GM21447 (cell line): ENCODE measurements around the gene WDSUB1.
A peak's percentile ranks its signal among the peaks of the same experiment; 100 is the strongest.

ENCODE experiments used
- ATAC-seq: cut with Tn5 transposase; IDR thresholded peaks from one replicate; pipeline ENCODE4 v1.9.1; 2021; ENCODE audit not compliant: unreplicated experiment

Gene WDSUB1

DNA sequence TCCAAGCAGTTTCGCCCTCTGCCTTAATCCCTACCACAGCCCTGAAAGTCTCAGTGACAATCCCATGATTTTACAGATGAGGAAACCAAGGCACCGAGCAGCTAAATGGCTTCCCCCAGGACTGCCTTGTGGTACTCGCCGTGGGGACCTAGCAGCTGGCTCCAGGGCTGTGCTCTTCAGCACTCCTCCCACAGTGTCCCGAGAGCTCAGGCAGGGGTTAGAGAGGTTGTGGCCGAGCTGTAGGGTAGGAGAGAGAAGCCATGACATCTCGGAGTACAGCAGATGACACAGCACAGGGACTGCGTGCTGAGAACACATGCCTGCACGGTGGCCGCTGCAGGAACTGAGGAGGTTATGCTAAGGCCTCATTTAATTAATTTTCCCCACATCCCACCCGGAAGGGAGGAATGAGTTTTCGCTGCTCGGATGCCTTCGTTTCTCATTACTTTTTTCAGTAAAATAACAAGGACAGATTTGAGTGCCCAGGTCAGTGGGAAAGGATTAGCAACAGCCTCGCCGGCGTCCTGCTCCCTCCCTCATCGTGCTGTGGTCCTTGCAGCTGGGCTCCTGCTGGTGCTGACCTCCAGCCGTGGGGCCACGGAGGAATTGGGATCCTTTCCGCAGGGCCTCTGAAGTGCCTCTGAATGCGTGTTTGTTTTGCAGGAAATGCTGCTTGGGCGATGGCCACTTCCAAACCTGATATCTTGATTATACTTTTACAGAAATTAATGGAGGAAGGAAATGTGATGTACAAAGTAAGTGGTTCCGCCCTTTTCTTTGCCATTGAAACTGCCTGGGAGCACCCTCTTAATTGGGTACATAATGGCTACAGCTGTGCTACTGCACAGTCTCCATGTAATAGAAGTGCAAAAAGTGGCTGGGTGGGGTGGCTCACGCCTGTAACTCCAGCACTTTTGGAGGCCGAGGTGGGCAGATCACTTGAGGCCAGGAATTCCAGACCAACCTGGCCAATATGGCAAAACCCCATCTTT, 61.2 kb downstream of the WDSUB1 start:
- no peak for ATAC-seq

DNA sequence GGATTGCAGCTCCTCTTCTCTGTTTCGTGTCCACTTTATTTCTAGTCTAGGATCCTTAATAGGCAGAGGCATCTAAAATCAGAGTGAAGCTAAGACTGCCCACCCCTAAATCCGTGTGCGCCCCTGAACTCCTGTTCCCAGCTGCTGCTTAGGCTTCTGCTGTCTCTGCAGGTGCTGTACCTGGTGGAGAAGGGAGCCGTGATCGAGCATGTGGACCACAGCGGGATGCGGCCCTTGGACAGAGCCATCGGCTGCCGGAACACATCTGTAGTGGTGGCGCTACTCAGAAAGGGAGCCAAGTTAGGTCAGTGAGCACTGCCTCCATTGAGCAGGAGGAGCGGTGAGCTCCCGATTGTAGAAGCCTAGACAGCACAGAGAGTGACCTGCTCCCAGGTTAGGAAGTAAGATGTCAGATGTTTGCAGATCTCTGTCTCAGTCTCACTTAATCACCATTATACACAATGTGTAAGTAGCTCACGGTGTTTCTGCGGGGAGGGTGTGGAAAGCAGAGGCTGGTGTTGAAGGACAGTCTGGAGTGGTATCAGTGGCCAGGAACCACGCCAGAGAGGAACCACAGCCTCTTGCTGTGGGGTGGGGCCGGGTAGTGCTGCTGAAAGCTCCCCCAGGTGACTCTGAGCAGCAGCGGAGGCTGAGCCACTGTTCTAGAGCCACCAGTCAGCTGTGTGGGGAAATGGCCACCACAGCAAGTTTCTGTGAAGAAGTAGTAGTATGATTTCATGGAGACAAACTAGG, 62.3 kb downstream of the WDSUB1 start:
- ATAC-seq: no peak

DNA sequence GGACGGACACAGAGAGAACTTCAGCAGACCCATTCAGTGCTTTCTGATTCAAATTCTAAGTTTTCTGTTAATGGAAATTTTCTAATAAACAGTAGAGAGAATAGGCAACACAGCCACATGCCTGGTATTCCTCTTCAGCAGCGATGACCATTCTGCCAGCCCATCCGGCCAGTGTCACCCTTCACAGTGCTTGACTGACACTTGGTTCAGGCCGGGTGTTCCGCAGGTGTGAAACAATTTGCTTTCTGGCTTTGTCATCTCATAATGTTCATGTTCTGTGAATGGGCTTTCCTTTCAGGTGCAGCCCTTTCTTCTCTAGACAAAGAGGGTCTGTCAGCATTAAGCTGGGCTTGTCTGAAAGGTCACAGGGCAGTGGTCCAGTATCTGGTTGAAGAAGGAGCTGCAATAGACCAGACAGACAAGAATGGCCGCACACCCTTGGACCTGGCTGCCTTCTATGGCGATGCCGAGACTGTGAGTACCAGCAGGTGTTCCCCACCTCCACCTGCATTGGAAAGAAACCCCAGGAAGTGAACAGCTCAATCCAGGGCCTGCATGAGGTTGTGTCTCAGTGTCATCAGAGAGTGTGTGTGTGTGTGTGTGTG, 67.0 kb downstream of the WDSUB1 start:
- no peak for ATAC-seq

DNA sequence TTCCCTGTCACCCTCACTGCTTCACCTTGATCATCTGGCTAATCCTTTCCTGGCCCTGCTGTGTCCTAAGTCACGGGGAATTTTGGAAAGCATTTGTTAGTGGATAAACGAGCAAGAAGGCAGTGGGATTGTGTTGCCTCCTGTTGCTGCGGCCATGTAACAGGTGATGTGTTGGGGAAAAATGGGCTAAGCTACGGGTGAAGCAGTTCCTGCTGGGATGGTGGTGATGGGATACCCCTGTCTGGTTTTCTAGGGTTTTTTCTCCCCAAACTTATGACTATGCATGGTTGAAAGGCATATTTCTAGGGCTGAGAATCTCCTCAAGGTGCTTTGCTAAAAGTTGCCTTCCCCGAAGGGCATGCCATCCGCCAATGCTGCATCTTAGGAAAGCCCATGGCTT, 68.1 kb downstream of the WDSUB1 start:
- no peak for ATAC-seq

DNA sequence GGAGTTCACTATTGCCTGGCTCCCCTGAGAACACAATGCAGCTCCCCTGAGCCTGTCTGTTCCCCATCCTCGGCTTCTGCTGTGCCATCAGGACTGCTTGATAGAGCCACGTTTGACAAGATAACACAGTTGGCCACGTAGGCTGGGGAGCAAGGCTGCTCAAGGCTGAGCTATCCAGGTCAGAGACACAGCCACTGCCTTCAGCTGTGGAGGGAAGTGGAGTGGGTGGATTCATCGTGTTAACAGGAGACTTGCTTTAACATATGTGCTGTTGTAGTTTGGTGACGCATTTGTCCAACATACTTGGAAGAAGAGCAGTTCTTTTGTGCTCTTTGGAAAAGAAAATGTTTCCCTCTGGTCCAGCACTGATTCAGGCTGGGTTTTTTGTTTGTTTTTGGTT, 68.8 kb downstream of the WDSUB1 start:
- ATAC-seq: no peak

DNA sequence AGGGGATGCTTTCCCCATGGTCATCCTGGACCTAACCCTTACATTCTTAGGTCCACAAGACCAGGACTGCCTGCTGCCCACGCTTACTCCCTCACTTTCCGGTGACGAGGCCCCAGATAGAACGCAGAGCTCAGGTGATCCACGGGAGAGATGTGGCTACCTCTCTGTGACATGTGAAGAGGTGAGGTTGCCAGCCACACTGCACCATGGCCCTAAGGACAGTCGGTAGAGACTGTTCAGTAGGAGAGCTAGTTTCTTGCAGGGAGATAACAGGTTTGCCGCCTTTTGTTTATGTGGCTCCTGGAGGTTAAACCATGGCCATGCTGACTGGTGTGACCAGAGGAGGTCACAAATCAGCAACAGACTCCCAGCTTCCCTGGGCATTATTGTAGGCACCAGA, 71.4 kb downstream of the WDSUB1 start:
- no peak for ATAC-seq

DNA sequence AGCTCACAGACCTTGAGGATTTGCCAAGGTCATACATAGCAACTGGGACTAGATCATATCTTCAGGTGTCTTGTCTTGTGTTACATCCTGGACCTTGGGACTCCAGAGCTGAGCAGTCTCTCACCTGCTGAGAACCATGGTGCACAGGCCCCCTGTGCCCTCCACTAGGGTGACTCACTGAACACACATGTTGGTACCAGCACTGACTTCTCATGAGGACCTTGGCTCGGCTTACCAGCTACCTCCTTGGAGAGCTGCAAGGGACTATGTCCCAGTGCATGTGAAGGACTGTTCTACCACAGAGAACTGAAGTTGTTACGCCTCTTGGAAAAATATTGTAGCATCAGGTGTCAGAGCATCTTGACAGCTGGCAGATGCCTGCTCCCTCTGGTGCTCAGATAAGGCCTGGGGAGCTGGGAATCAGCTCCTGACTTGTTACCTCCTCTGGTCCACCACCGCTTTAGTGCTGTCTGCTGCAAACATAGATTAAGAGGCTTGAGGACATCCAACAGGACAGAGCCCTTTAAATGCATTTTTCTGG, 72.1 kb downstream of the WDSUB1 start:
- no peak for ATAC-seq

DNA sequence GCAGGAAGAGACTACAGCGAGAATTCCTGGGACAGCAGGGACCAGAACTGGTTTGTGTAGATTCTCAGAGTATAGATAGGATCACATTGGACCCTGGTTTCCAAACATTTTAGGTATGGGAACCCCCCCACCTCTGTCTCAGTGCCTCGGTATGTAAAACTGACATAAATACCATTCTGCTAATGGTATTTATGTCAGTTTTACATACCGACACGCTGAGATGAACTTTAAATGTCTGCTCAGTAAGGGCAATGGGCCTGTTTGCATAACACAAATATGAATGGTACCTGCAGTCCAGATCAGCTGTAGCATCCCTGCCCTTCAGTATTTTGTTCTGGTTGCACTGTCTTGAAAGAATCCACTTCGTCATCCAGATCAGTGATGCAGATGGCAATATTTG, 73.2 kb downstream of the WDSUB1 start:
- ATAC-seq: no peak

DNA sequence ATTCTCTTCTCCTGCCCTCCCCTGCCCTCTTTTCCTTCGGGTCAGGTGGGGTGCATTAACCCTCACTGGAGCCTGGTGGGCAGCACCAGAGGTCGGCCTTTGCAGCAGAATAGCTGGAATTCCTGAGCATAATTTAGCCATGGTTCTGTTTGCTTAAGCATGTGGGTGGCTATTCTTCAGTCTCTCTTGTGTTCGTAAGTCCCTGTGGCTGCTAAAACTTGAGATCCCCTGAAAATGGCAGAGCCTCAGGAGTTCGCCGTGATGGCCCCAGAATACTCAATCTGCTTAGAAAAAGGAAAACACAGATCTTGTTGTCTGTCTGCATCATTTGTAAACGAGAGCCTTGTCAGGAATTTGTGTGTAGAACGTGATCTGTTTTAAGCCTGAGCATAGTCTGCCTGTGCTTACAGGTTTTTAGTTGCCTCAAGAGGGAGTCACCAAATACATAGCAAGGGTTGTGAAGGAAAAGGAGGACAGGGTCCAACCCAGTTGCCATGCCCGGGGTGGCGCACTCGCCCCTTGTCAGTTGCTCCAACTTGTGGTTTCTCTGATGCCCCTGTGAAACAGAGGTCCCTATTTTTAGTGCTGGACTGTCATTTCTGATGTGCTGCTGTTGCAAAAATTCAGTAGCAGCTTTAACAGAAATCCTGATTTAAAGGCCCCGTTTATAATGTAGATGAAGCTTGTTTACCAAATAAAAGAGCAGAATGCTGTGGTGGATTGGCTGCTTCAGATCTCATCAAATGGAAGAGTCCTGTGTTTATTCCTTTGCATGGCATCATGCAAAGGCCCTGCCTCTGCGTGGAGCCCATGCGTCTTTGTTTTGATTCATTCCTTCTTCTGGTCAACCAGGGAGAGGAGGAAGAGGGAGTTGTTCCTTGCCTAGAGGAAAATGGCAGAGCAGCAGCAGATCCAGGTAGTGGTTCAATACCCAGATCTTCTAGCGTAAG, 74.8 kb downstream of the WDSUB1 start:
- no peak for ATAC-seq

DNA sequence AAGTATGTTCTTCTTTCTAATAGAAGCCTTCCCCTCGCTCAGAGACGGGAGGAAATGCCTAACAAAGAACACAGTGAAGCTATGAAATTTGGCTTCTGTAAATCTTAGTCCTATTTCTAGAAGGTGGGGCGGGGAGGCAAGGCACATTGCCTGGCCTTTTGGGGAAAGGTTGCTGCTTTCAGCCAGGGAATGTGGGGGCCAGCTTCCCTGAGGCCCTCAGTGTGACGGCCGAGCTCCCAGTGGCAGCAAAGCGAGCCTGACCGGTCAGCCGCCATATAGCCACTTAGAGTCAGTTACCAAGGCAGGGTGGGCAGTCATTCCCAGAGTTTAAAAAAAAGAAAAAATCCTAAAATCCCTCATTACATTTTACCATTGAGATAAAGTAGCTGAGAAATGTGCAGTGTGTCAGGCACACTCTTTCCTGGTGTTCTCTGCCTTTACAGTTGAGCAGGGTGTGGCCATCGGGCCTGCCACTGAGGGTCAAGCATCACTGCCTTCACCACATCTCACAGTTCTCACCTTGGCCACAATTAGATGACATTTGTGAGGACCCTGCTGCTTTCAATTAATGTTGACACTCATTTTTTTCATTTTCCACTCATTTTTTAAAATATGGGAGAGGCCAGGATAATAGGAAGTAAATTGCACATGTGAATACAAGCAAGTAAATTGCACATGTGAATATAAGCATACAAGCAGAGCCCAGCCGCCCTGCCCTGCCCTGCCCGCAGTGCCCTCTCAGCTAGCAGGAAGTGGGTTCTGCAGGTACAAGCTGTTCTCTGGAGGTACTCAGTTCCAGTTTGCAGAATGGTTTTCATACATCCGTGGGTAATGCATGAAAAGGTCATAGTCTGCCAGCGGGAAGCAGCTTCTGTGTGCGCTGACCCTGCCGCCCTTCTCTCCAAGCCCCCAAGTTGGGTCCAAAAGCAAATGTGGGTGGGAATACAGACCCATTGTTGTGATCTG, 76.9 kb downstream of the WDSUB1 start:
- ATAC-seq: peak; percentile 86

DNA sequence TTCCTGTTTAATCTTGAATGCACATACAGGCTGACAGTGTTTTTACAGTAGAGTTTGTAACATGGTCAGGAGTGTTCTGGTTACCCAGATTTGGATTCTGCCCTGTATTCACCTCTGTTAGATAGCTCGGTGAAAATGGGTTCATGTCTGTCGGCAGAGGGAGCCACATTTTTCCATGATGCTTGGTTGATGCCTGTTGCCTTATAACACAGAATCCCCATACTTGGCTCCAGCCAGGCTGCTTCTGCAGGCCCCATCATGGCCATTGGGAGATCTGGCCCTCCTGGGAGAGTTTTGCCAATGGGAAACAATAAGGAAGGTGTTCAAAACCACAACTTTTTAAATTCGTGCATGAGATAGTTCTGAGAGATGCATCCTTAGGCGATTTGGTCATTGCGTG, 78.1 kb downstream of the WDSUB1 start:
- no peak for ATAC-seq

DNA sequence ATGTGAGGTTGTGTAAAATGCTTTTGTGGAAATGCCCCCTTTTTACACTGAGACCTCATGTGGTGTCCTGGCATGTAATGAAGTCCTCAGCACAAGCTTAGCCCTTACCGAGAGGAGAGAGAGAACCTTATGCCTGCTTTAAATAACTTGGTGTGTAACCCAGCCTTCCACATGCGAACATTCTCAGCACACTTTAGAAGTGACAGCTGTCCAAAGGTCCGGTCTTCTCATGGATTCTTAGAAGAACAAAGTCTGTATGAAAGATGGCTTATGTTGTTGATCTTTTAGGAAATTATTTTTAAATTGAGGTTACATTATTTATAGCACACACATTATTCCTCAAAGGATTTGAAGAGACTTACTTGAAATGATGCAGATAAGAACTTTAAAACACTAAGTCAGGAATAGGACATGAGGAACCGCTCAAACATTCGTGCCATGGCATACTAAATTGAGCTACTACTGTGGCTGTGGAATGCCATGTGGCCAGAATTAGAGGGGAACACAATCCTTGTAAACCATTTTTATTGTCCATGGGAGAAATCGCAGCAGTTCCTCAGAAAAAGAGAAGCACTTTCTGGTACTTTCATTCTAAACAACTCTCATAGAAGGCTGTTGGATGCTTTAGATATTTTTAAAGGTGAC, 79.6 kb downstream of the WDSUB1 start:
- no peak for ATAC-seq

DNA sequence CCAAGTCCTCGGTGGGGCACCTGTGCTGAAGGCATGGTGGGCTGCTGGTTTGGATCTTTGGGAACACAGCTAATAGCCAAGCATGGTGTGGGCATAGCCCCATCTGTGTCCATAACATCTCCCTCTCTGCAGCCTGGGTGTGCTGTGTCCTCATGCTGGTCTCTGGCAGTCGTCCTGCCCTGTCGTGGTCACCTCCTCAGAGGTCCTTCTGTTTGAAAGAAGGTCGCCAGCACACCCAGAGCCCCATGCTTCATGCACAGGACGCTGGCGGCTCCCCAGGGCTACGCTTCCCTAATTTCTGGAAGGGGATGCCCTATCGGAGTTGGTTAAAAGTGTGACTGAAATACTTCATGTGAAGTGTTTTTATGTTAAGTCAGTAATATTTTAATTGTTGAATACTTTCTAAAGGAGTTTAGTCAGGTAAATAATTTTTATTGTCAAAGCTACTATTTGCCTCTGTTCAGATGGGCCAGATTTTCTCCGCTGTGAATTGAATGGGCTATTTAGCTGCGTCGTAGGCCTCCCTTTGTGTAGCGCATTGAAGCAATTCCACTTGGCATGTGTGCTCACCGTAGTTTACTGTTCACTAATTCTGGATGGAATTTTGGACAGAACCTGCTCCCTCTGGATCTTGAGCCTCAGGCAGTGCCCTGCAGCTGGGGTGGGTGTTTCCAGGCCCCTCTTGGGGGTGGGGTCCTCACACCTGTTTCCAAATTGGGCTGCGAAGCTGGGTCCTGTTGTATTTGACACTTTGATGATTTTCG, 81.9 kb downstream of the WDSUB1 start:
- ATAC-seq: no peak

DNA sequence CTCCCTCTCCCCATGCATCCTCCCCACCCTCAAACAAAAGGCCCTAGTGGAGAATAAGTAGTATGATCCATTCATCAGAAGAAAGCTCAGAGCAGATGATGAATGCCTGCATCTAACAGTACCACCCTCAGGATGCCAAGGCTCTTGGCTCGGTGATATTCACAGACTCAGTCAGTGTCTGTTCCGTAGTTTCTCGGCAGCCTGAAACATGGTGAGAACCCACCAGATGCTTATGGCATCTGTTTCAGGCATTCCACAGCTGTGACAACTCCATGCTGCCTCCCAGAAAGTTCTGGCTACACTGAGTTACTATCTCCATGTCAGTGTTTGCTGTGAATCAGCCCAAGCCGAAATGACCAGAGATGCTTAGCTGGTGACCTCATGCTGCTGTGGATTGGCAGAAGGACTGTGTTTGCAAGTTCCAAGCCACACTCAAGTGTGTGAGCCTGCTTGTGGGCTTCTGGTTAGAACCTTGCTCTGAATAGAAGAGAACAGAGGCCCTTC, 83.9 kb downstream of the WDSUB1 start:
- no peak for ATAC-seq

DNA sequence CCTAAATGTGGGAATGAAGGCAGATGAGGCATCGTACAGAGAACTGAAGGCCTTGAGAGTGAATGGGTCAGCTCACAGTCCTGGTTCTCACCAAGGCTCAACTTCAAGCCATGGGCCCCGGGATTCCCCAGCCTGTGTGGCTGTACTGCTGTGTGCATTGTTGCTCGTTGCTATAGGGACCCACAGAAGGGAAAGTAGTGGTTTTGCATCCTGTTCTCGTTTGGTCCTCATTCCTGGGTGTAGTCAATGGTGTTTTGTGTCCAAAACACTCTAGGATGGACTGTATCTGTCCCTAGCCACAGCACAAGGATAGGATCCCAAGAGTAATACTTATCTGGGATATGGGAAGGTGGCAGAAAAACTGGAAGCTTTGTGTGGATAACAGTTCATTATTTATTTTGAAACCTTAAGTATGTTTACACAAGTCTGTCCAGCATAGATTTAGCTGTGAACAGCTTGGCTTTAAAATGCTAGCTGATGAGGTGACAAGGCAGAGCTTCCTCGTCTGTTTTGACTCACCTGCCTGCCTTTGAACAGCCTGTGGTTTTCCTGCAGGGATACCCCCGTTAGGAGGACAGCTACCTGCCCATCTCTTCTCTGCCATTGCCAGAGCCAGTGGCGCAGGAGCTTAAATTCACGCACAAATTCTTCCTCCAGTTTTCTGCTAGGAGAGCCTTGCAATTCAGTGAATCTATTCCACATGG, 85.0 kb downstream of the WDSUB1 start:
- ATAC-seq: peak; percentile 99

DNA sequence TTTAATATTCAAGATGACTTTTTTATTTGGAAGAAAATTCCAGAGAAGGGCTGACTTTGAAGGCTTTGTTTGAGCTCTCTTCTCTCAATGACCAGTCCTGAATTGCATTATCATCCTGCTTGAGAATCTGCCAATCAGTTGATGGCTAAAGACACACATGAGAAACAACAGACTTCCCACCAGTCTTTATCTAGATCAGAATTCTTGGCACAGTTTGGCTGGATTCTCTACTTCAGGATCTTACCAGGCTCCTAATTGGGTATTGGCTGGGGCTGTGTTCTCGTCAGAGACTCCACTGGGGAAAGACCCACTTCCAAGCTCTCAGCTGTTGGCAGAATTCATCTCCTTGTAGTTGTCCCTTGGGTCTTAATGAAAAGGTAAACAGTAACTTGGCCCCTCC, 86.0 kb downstream of the WDSUB1 start:
- no peak for ATAC-seq
